Muscle of leg (tissue), 11 donors: Measurements from ENCODE around the gene PIK3R6. TPM values are rescaled to one million over a fixed set of nuclear protein-coding genes. Genes with fewer than 3 reads are reported as not detected.
A peak's percentile ranks its signal among the peaks of the same experiment; 100 is the strongest.

Experiments
- DNase-seq: peaks from one replicate; pipeline ENCODE4 v3.0.0; 2013
- H3K27ac ChIP-seq: one replicate; pipeline ENCODE4 v1.5.1; 2013; ENCODE audit warnings: mild to moderate bottlenecking, low read length, control low read depth
- H3K27me3 ChIP-seq: one replicate; pipeline ENCODE4 v1.6.1; 2013; ENCODE audit warnings: low read length; ENCODE audit not compliant: control insufficient read depth, insufficient read depth
- H3K36me3 ChIP-seq: one replicate; pipeline ENCODE4 v1.6.1; 2013; ENCODE audit warnings: low read length; ENCODE audit not compliant: control insufficient read depth, insufficient read depth
- H3K4me1 ChIP-seq: one replicate; pipeline ENCODE4 v1.6.1; 2013; ENCODE audit warnings: low read length; ENCODE audit not compliant: control insufficient read depth, insufficient read depth
- H3K4me3 ChIP-seq: one replicate; pipeline ENCODE4 v1.5.1; 2013; ENCODE audit warnings: low read length, control low read depth
- H3K9me3 ChIP-seq: replicated peaks from 2 replicates; pipeline ENCODE4 v1.6.1; 2013; ENCODE audit warnings: low read depth, low read length; ENCODE audit not compliant: control insufficient read depth
- WGBS: methylation state at CpG from one replicate; pipeline ENCODE4 v1.1.5; 2013; ENCODE audit warnings: missing lambda C conversion rate; ENCODE audit not compliant: insufficient coverage; 5-methylcytosine and 5-hydroxymethylcytosine counted together
- polyA plus RNA-seq, 8 donors: library from polyadenylated mRNA; unstranded; fragments of 120-200 nt; gene quantifications; one replicate each; pipeline versions ENCODE4 v1.2.1 to v1.2.3, GENCODE V29; 2013; ENCODE audit warnings: inconsistent platforms in 1 of 8, low replicate concordance in 1 of 8; ENCODE audit not compliant: insufficient read length in 8 of 8, insufficient read depth in 1 of 8
- total RNA-seq: library from RNA; stranded (reverse); fragments of 120-200 nt; gene quantifications from one replicate; pipeline ENCODE4 v1.2.4, GENCODE V29; 2013

Gene PIK3R6
- total and polyA plus RNA-seq, 9 donors: 1.5 to 6.5 (median 4.9) TPM

GRCh38 chr17:8776248-8776647 is 91.2 kb downstream of the PIK3R6 start:
- peak; percentile 67 for DNase-seq
- Histone ChIP-seq H3K4me3 (no peak overlapping the region), H3K27ac (no peak overlapping the region), H3K36me3 (no peaks in the 10 kb centered on the region), H3K9me3 (peaks cover 5% of the 10 kb centered on the region), H3K4me1 (no peaks in the 10 kb centered on the region), H3K27me3 (no peaks in the 10 kb centered on the region)

GRCh38 chr17:8766731-8767130 is 100.7 kb downstream of the PIK3R6 start:
- H3K27ac ChIP-seq: no peak overlapping the region
- no peak for DNase-seq
- no peak overlapping the region for H3K4me3 ChIP-seq
- H3K36me3 ChIP-seq: no peaks in the 10 kb centered on the region
- H3K27me3 ChIP-seq: peaks cover 6% of the 10 kb centered on the region
- no peaks in the 10 kb centered on the region for H3K4me1 ChIP-seq
- 80% methylated on average over 1 of the region's 2 CpGs for WGBS
- H3K9me3 ChIP-seq: no peaks in the 10 kb centered on the region

GRCh38 chr17:8762012-8762411 is 105.5 kb downstream of the PIK3R6 start:
- Histone ChIP-seq H3K36me3 (no peaks in the 10 kb centered on the region), H3K27ac (no peak overlapping the region), H3K4me3 (no peak overlapping the region), H3K9me3 (no peaks in the 10 kb centered on the region), H3K4me1 (no peaks in the 10 kb centered on the region), H3K27me3 (peaks cover 9% of the 10 kb centered on the region)
- 67% methylated on average over 3 of the region's 8 CpGs for WGBS
- no peak for DNase-seq

GRCh38 chr17:8758137-8758596 is 109.3 kb downstream of the PIK3R6 start, which contains the start of gene SPDYE4:
Gene SPDYE4 (minus strand): TSS chr17:8758546. CDS start chr17:8758382, 164 bp downstream.
- Histone ChIP-seq H3K9me3 (no peaks in the 10 kb centered on the region), H3K4me3 (no peak within 1 kb of the TSS), H3K4me1 (no peaks in the 10 kb centered on the region), H3K27ac (no peak within 1 kb of the TSS), H3K27me3 (peaks cover 17% of the 10 kb centered on the region), H3K36me3 (no peaks in the 10 kb centered on the region)
- no peak for DNase-seq
- 86% methylated on average over 12 of the region's 15 CpGs for WGBS

- 68% methylated on average over 7 of the region's 13 CpGs for WGBS
- peaks cover 14% of the 10 kb centered on the region for H3K27me3 ChIP-seq
- no peak overlapping the region for H3K4me3 ChIP-seq
- no peak overlapping the region for H3K27ac ChIP-seq
- no peaks in the 10 kb centered on the region for H3K4me1 ChIP-seq
- DNase-seq: no peak
- no peaks in the 10 kb centered on the region for H3K36me3 ChIP-seq
- no peaks in the 10 kb centered on the region for H3K9me3 ChIP-seq
Observed at GRCh38 chr17:8757189-8757588, 110.3 kb downstream of the PIK3R6 start.

GRCh38 chr17:8755590-8756255 is 111.8 kb downstream of the PIK3R6 start:
- no peaks in the 10 kb centered on the region for H3K9me3 ChIP-seq
- H3K4me3 ChIP-seq: no peak overlapping the region
- H3K27ac ChIP-seq: no peak overlapping the region
- WGBS: 91% methylated on average over 12 of the region's 12 CpGs
- no peak for DNase-seq
- peaks cover 15% of the 10 kb centered on the region for H3K27me3 ChIP-seq
- H3K4me1 ChIP-seq: no peaks in the 10 kb centered on the region
- no peaks in the 10 kb centered on the region for H3K36me3 ChIP-seq

GRCh38 chr17:8754890-8755289 is 112.6 kb downstream of the PIK3R6 start:
- no peak for DNase-seq
- Histone ChIP-seq H3K4me1 (no peaks in the 10 kb centered on the region), H3K9me3 (no peaks in the 10 kb centered on the region), H3K27me3 (peaks cover 15% of the 10 kb centered on the region), H3K27ac (no peak overlapping the region), H3K36me3 (no peaks in the 10 kb centered on the region), H3K4me3 (no peak overlapping the region)
- WGBS: 60% methylated on average over 5 of the region's 8 CpGs

- Histone ChIP-seq H3K4me3 (no peak overlapping the region), H3K4me1 (no peaks in the 10 kb centered on the region), H3K27me3 (peaks cover 15% of the 10 kb centered on the region), H3K27ac (no peak overlapping the region), H3K9me3 (no peaks in the 10 kb centered on the region), H3K36me3 (no peaks in the 10 kb centered on the region)
- no CpG with 5 or more reads among the region's 1 CpG for WGBS
- DNase-seq: no peak
Observed at GRCh38 chr17:8753976-8754440, 113.5 kb downstream of the PIK3R6 start.

- no peaks in the 10 kb centered on the region for H3K36me3 ChIP-seq
Observed at GRCh38 chr17:8753136-8753975, 114.1 kb downstream of the PIK3R6 start.

More at GRCh38 chr17:8753136-8753975, 114.1 kb downstream of the PIK3R6 start:
- WGBS: 77% methylated on average over 7 of the region's 12 CpGs
- H3K9me3 ChIP-seq: no peaks in the 10 kb centered on the region
- H3K27me3 ChIP-seq: peaks cover 15% of the 10 kb centered on the region
- H3K4me1 ChIP-seq: no peaks in the 10 kb centered on the region
- H3K4me3 ChIP-seq: no peak overlapping the region
- no peak for DNase-seq
- H3K27ac ChIP-seq: no peak overlapping the region
